Retinal pigment epithelial cell (primary cell): Measurements from ENCODE around the gene PADI2.

Experiments
- DNase-seq: peaks from one replicate; pipeline ENCODE4 v3.0.0-alpha.2; 2010; ENCODE audit warnings: low read depth
- H3K4me3 ChIP-seq: 2 replicates; pipeline ENCODE4 v1.5.1; 2011; ENCODE audit warnings: mild to moderate bottlenecking, low read length, control low read depth, moderate library complexity
- TF ChIP-seq, protein P1 (sequence below): conservative IDR thresholded peaks from 2 replicates; pipeline ENCODE4 v1.5.1; 2011; ENCODE audit warnings: low read depth, low read length, control low read depth, inconsistent platforms

PADI2 gene

DNA sequence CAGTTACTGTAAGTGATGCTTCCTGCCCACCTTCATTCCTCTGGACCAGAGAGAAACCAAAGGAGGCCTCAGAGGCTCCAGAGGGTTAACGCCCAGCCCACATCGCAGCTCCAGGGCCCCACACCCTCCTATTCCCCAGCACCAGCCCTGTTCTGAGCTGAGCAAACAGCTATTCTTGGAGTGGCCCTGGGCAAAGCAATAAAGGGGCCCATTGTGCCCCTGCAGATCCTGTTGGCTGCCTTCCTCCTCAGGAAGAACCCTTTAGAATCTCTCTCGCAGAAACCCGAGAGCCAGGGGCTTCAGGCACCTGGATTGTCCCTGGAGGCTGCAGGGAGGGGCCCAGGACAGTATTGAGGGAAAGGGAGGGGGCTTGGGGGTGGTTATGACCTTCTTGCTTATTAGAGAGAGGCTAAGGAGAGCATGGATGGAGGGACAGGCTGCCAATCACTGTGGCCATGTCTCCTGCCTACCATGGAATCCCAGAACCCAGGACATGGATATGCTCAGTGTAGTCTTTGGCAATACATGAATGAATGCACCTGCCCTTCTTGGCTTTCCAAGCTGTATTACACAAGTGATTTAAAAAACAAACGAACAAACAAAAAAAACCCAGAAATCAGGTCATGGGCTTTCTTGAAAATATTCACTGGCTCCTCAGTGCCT lies 9.2 kb downstream of the PADI2 start:
- TF ChIP-seq, protein P1, sequence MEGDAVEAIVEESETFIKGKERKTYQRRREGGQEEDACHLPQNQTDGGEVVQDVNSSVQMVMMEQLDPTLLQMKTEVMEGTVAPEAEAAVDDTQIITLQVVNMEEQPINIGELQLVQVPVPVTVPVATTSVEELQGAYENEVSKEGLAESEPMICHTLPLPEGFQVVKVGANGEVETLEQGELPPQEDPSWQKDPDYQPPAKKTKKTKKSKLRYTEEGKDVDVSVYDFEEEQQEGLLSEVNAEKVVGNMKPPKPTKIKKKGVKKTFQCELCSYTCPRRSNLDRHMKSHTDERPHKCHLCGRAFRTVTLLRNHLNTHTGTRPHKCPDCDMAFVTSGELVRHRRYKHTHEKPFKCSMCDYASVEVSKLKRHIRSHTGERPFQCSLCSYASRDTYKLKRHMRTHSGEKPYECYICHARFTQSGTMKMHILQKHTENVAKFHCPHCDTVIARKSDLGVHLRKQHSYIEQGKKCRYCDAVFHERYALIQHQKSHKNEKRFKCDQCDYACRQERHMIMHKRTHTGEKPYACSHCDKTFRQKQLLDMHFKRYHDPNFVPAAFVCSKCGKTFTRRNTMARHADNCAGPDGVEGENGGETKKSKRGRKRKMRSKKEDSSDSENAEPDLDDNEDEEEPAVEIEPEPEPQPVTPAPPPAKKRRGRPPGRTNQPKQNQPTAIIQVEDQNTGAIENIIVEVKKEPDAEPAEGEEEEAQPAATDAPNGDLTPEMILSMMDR: no peak
- H3K4me3 ChIP-seq: no peak overlapping the region
- DNase-seq: no peak

DNA sequence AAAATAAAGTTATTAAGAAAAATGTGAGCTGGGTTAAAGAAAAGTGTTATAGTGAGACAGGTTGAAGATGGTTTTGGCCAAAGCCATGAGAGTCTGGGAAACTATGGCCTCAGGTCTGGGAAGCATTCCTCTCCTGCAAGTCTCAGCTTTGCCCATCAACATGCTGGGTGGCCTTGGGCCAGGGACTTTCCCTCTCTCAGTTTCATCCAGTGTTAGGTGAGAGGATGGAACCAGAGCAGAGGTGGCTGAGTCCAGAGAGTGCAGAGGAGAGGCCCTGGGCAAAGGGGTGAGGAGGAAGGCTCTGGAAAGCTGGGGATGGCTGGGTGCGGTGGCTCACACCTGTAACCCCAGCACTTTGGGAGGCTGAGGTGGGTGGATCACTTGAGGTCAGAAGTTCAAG lies 10.5 kb downstream of the PADI2 start:
- DNase-seq: no peak
- H3K4me3 ChIP-seq: no peak overlapping the region
- TF ChIP-seq, protein P1: no peak

DNA sequence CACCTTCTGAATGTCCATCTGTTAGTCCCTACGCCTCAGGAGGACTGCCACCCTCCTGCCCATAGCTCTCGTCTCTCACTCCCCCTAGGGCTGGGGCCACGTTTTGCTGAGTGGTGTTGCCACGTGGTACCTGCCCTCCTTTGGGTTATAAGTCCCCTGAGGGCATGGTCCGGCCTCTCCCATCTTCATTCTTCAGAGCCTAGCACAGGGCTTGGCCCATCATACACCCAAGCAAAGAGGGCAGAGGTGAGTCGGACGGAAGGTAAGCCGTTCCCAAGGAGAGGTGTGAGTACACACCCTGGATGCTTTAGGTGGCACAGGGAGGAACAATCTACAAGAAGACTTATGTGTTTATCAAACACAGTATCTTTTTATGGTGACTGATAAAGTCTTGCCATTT lies 10.9 kb downstream of the PADI2 start:
- DNase-seq: no peak
- no peak overlapping the region for H3K4me3 ChIP-seq
- TF ChIP-seq, protein P1: no peak

DNA sequence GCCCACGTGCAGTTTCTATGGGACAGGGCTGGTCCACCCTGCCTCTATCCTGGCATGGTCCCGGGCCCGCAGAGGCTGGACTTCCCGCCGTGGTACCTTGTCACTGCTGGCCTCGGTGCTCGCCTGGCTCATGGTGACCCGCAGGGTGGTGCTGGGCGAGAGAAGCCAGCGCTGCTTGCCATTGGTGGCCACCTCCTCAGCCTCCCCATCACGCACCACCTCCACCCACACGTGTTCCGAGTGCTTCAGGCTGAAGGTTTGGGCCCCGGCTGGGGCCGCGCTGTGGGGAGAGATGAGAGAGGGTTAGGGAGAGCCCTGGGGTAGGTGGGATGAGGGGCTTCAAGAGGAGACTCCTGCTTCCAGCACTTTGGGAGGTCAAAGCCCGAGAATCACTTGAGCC lies 14.5 kb downstream of the PADI2 start:
- TF ChIP-seq, protein P1: no peak
- no peak for DNase-seq
- H3K4me3 ChIP-seq: no peak overlapping the region

DNA sequence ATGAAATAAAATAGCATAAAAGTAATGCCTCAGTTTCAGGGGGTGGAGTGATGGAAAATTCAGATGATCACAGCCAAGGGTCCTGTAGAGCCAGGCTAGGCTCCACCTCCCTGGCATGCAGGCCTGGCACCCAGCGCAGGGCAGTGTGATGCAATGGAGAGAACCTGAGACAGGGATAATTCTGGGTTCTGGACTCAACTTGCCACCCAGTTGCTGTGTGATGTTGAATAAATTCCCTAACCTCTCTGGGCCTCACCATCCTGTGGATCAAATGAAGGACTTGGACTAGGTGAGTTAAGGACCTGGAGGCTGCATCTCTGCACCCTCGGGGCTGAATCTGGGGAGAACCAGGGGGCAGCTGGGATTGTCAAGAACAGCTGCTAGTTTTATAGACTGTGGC lies 17.0 kb downstream of the PADI2 start:
- TF ChIP-seq, protein P1: no peak
- no peak overlapping the region for H3K4me3 ChIP-seq
- no peak for DNase-seq

DNA sequence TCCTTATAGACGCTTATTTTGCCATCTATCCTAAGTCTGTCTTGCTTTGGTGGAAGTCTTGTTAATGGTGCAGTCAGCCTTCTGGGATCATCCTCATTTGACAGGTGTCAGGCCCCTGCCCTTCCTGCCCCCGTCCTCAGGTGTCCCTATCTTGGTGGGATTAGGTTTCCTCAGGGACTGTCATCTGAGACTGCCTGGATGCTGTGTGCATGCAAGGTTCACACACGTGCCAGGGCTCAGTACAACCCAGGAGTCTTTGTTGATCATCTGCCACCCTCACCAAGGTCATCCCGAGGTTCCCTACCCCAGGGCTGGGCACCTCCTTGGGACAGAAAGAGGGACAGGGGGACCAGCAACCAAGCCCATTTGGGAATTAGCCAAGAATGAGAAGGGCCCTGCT lies 18.0 kb downstream of the PADI2 start:
- DNase-seq: no peak
- no peak overlapping the region for H3K4me3 ChIP-seq
- TF ChIP-seq, protein P1: no peak

DNA sequence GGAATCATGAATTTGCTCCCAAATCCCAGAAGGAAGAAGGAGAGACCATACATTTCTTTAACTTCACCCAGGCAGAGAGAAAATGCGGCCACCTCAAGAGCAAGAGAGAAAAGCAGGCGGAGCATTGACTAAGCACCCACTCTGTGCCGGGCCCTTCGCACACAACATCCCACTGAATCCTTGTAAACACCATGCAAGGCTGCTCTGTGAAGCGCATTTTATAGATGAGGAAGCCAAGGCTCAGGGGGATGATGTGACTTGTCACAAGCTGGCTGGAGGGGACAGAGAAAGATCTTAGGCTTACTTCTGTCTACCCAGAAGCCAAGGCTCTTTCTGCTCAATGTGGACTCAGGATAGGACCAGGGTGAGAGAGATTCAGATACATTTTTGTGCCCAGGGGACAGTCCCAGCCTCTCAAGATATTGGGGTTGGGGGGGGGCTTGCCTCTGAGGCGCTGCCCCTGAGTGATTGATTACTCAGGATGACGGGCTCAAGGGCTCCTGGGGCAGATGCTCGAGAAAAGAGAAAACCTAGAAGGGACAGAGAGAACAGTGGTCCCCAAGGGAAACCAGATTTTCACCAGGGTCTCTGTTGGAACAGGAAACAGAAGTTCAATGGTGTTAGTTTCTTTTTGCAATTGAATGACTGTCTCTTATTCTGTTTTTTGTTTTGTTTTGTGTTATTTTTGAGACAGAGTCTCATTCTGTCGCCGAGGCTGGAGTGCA lies 19.5 kb downstream of the PADI2 start:
- no peak overlapping the region for H3K4me3 ChIP-seq
- no peak for DNase-seq
- TF ChIP-seq, protein P1: no peak
